Measurements from ENCODE around the gene MAVS. TPM values are rescaled to one million over a fixed set of nuclear protein-coding genes. Genes with fewer than 3 reads are reported as not detected.

MAVS gene
- 10 to 100 TPM; 29.7 TPM for total RNA-seq

GRCh38 chr20:3846740-3847428 lies at the start of gene MAVS:
Gene MAVS (plus strand): TSS chr20:3846834. CDS start chr20:3854625, 7,791 bp downstream.
- Mint-ChIP-seq H3K36me3 (ENCODE audit: low read depth) (peaks cover 16% of the 10 kb centered on the region), H3K9me3 (ENCODE audit: insufficient read depth) (no peaks in the 10 kb centered on the region), H3K4me1 (ENCODE audit: low read depth) (peaks cover 24% of the 10 kb centered on the region), H3K27ac (peak within 1 kb of the TSS; percentile 87), H3K27me3 (ENCODE audit: low read depth) (no peaks in the 10 kb centered on the region), H3K4me3 (peak within 1 kb of the TSS; percentile 85)
- POLR2A ChIA-PET = no interaction called here
- ATAC-seq = peak; percentile 99
- peak; percentile 86 for DNase-seq
- CTCF ChIA-PET = interaction anchor here (1.1 kb wide), 1 partner anchor 27 kb away, joined by 3 read pairs; the partner anchor contains the start of gene AP5S1

- H3K36me3 Mint-ChIP-seq (ENCODE audit: low read depth) = peaks cover 60% of the 10 kb centered on the region
- H3K4me3 Mint-ChIP-seq = peak overlapping the region; percentile 92
- H3K4me1 Mint-ChIP-seq (ENCODE audit: low read depth) = peaks cover 45% of the 10 kb centered on the region
- DNase-seq (no peak), ATAC-seq (no peak)
- H3K9me3 Mint-ChIP-seq (ENCODE audit: insufficient read depth) = no peaks in the 10 kb centered on the region
- no peaks in the 10 kb centered on the region for H3K27me3 Mint-ChIP-seq (ENCODE audit: low read depth)
- ChIA-PET CTCF (no interaction called here), POLR2A (interaction anchor here (3.1 kb wide), 1 partner anchor 21 kb away, joined by 44 read pairs; the partner anchor contains the start of gene AP5S1)
- peak overlapping the region; percentile 95 for H3K27ac Mint-ChIP-seq
Measured at GRCh38 chr20:3797226-3797545, 49.4 kb upstream of the MAVS start.

- H3K27me3 Mint-ChIP-seq (ENCODE audit: low read depth) = no peaks in the 10 kb centered on the region
Measured at GRCh38 chr20:3797592-3798372, 48.9 kb upstream of the MAVS start.

GRCh38 chr20:3798373-3798768 lies 48.3 kb upstream of the MAVS start:
- ATAC-seq (no peak), DNase-seq (no peak)
- Mint-ChIP-seq H3K4me3 (peak overlapping the region; percentile 92), H3K36me3 (ENCODE audit: low read depth) (peaks cover 72% of the 10 kb centered on the region), H3K9me3 (ENCODE audit: insufficient read depth) (no peaks in the 10 kb centered on the region), H3K4me1 (ENCODE audit: low read depth) (peaks cover 54% of the 10 kb centered on the region), H3K27ac (peak overlapping the region; percentile 95), H3K27me3 (ENCODE audit: low read depth) (no peaks in the 10 kb centered on the region)
- CTCF ChIA-PET = interaction anchor here (1.4 to 4.2 kb wide), 2 partner anchors 13 to 21 kb away, joined by 4 to 30 read pairs; partner anchors contain the start of gene AP5S1
- POLR2A ChIA-PET = interaction anchor here (0.9 to 1.5 kb wide), 3 partner anchors 12 to 17 kb away, joined by 3 to 4 read pairs (median 4); partner anchors contain the start of gene CENPB

More at GRCh38 chr20:3797592-3798372, 48.9 kb upstream of the MAVS start:
- peak overlapping the region; percentile 95 for H3K27ac Mint-ChIP-seq
- ATAC-seq = peak; percentile 37
- DNase-seq = peak; percentile 83
- H3K36me3 Mint-ChIP-seq (ENCODE audit: low read depth) = peaks cover 66% of the 10 kb centered on the region
- peak overlapping the region; percentile 92 for H3K4me3 Mint-ChIP-seq
- POLR2A ChIA-PET = interaction anchor here (0.9 to 3.1 kb wide), 3 partner anchors 15 to 21 kb away, joined by 3 to 44 read pairs (median 4); partner anchors contain the start of gene AP5S1
- peaks cover 50% of the 10 kb centered on the region for H3K4me1 Mint-ChIP-seq (ENCODE audit: low read depth)
- CTCF ChIA-PET = interaction anchor here (1.4 to 4.2 kb wide), 2 partner anchors 13 to 22 kb away, joined by 4 to 30 read pairs; partner anchors contain the start of gene AP5S1
- no peaks in the 10 kb centered on the region for H3K9me3 Mint-ChIP-seq (ENCODE audit: insufficient read depth)

- H3K27me3 Mint-ChIP-seq (ENCODE audit: low read depth) = no peaks in the 10 kb centered on the region
- ChIA-PET CTCF (interaction anchor here (1.0 to 4.2 kb wide), 3 partner anchors 12 to 56 kb away, joined by 3 to 30 read pairs (median 4); partner anchors contain the start of gene AP5S1), POLR2A (interaction anchor here (1.0 to 1.5 kb wide), 4 partner anchors 12 to 22 kb away, joined by 3 to 5 read pairs (median 4); partner anchors contain the start of genes AP5S1 and CENPB)
- ATAC-seq = peak; percentile 8
- H3K27ac Mint-ChIP-seq = peak overlapping the region; percentile 95
- H3K4me1 Mint-ChIP-seq (ENCODE audit: low read depth) = peaks cover 59% of the 10 kb centered on the region
- no peaks in the 10 kb centered on the region for H3K9me3 Mint-ChIP-seq (ENCODE audit: insufficient read depth)
- no peak for DNase-seq
- H3K4me3 Mint-ChIP-seq = peak overlapping the region; percentile 92
- peaks cover 77% of the 10 kb centered on the region for H3K36me3 Mint-ChIP-seq (ENCODE audit: low read depth)
Measured at GRCh38 chr20:3798908-3799248, 47.8 kb upstream of the MAVS start.

- POLR2A ChIA-PET = interaction anchor here (1.3 to 1.4 kb wide), 3 partner anchors 10 to 16 kb away, joined by 4 to 5 read pairs (median 5); no protein-coding TSS in a partner anchor
- Mint-ChIP-seq H3K9me3 (ENCODE audit: insufficient read depth) (no peaks in the 10 kb centered on the region), H3K27ac (peak overlapping the region; percentile 95), H3K36me3 (ENCODE audit: low read depth) (peaks cover 88% of the 10 kb centered on the region), H3K4me3 (peak overlapping the region; percentile 92), H3K4me1 (ENCODE audit: low read depth) (peaks cover 63% of the 10 kb centered on the region), H3K27me3 (ENCODE audit: low read depth) (no peaks in the 10 kb centered on the region)
- DNase-seq = no peak
- ATAC-seq = no peak
- CTCF ChIA-PET = interaction anchor here (2.7 to 4.2 kb wide), 2 partner anchors 14 to 19 kb away, joined by 12 to 30 read pairs; partner anchors contain the start of gene AP5S1
Measured at GRCh38 chr20:3800256-3800877, 46.3 kb upstream of the MAVS start.

GRCh38 chr20:3800878-3801260 lies 45.8 kb upstream of the MAVS start:
- ChIA-PET POLR2A (interaction anchor here (1.3 kb wide), 1 partner anchor 15 kb away, joined by 5 read pairs; no protein-coding TSS in a partner anchor), CTCF (interaction anchor here (2.7 to 4.2 kb wide), 2 partner anchors 14 to 19 kb away, joined by 12 to 30 read pairs; partner anchors contain the start of gene AP5S1)
- ATAC-seq = no peak
- H3K27ac Mint-ChIP-seq = peak overlapping the region; percentile 5
- H3K9me3 Mint-ChIP-seq (ENCODE audit: insufficient read depth) = no peaks in the 10 kb centered on the region
- H3K36me3 Mint-ChIP-seq (ENCODE audit: low read depth) = peaks cover 92% of the 10 kb centered on the region
- no peak for DNase-seq
- H3K27me3 Mint-ChIP-seq (ENCODE audit: low read depth) = no peaks in the 10 kb centered on the region
- H3K4me3 Mint-ChIP-seq = no peak overlapping the region
- H3K4me1 Mint-ChIP-seq (ENCODE audit: low read depth) = peaks cover 65% of the 10 kb centered on the region

- peaks cover 95% of the 10 kb centered on the region for H3K36me3 Mint-ChIP-seq (ENCODE audit: low read depth)
- no peaks in the 10 kb centered on the region for H3K9me3 Mint-ChIP-seq (ENCODE audit: insufficient read depth)
- ATAC-seq = no peak
- ChIA-PET POLR2A (interaction anchor here (1.3 kb wide), 1 partner anchor 15 kb away, joined by 5 read pairs; no protein-coding TSS in a partner anchor), CTCF (interaction anchor here (2.7 to 4.2 kb wide), 2 partner anchors 13 to 18 kb away, joined by 12 to 30 read pairs; partner anchors contain the start of gene AP5S1)
- no peak for DNase-seq
- H3K27ac Mint-ChIP-seq = peak overlapping the region; percentile 34
- H3K4me3 Mint-ChIP-seq = no peak overlapping the region
- H3K4me1 Mint-ChIP-seq (ENCODE audit: low read depth) = peaks cover 68% of the 10 kb centered on the region
- H3K27me3 Mint-ChIP-seq (ENCODE audit: low read depth) = no peaks in the 10 kb centered on the region
Measured at GRCh38 chr20:3801299-3801698, 45.3 kb upstream of the MAVS start.

GRCh38 chr20:3801846-3802245 lies 44.8 kb upstream of the MAVS start:
- Mint-ChIP-seq H3K27ac (peak overlapping the region; percentile 34), H3K4me3 (no peak overlapping the region), H3K9me3 (ENCODE audit: insufficient read depth) (no peaks in the 10 kb centered on the region), H3K27me3 (ENCODE audit: low read depth) (no peaks in the 10 kb centered on the region), H3K36me3 (ENCODE audit: low read depth) (peaks cover 96% of the 10 kb centered on the region), H3K4me1 (ENCODE audit: low read depth) (peaks cover 72% of the 10 kb centered on the region)
- POLR2A ChIA-PET = interaction anchor here (1.3 kb wide), 1 partner anchor 14 kb away, joined by 5 read pairs; no protein-coding TSS in a partner anchor
- ATAC-seq = no peak
- CTCF ChIA-PET = interaction anchor here (2.7 to 4.2 kb wide), 2 partner anchors 13 to 18 kb away, joined by 12 to 30 read pairs; partner anchors contain the start of gene AP5S1
- no peak for DNase-seq

- Mint-ChIP-seq H3K36me3 (ENCODE audit: low read depth) (peaks cover 91% of the 10 kb centered on the region), H3K27ac (peak overlapping the region; percentile 9), H3K9me3 (ENCODE audit: insufficient read depth) (no peaks in the 10 kb centered on the region), H3K4me3 (no peak overlapping the region), H3K4me1 (ENCODE audit: low read depth) (peaks cover 78% of the 10 kb centered on the region), H3K27me3 (ENCODE audit: low read depth) (no peaks in the 10 kb centered on the region)
- DNase-seq = no peak
- CTCF ChIA-PET = no interaction called here
- POLR2A ChIA-PET = interaction anchor here (2.0 kb wide), 1 partner anchor 18 kb away, joined by 4 read pairs; the partner anchor contains the start of gene AP5S1
- no peak for ATAC-seq
Measured at GRCh38 chr20:3802524-3803239, 44.0 kb upstream of the MAVS start.
